ENCODE data around the gene HPN.

DNA sequence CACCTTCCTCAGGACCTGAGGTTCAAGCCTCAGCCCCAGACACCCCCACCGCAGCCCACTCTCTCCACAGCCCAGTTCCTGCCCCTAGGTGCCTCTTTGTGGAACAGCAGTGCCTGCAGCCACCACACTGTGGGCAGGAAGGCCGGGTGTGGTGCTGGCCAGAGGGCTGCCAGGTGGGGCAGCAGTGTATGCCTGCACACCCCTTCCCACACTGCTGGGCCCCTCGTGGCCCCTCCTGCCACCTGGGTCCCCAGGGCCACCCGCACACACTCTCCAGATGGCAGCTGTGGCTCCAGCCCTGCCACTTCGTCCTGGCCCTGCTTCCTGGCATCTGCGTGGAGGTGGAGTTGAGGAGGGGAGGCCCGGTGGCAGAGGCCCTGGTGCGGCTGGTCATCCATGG lies 35.1 kb downstream of the HPN start:
- TF ChIP-seq, protein P1, sequence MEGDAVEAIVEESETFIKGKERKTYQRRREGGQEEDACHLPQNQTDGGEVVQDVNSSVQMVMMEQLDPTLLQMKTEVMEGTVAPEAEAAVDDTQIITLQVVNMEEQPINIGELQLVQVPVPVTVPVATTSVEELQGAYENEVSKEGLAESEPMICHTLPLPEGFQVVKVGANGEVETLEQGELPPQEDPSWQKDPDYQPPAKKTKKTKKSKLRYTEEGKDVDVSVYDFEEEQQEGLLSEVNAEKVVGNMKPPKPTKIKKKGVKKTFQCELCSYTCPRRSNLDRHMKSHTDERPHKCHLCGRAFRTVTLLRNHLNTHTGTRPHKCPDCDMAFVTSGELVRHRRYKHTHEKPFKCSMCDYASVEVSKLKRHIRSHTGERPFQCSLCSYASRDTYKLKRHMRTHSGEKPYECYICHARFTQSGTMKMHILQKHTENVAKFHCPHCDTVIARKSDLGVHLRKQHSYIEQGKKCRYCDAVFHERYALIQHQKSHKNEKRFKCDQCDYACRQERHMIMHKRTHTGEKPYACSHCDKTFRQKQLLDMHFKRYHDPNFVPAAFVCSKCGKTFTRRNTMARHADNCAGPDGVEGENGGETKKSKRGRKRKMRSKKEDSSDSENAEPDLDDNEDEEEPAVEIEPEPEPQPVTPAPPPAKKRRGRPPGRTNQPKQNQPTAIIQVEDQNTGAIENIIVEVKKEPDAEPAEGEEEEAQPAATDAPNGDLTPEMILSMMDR (IDR thresholded peaks at IDR 0.05) = no peak
- TF ChIP-seq EZH2 (IDR thresholded peaks at IDR 0.05) = no peak

All from neural progenitor cell (in vitro differentiated cells).